Epidermal melanocyte (primary cell): Measurements from ENCODE around the gene ZNF782.
"Not testable (repeated sequence)": the region's sequence is repeated elsewhere in the genome, so short reads cannot be mapped to it uniquely, and the experiment has no call there.

Source experiments
- DNase-seq: peaks from one replicate; pipeline ENCODE4 v3.0.0; 2011; ENCODE audit warnings: low spot score; ENCODE audit not compliant: insufficient read length

The ZNF782 gene

GRCh38 chr9:96853781-96854650 lies at the start of gene ZNF782:
TSS of gene ZNF782 (minus strand) at chr9:96854514. CDS start at chr9:96851961, 2,553 bp downstream.
- DNase-seq, result peak; percentile 59

- DNase-seq, result not testable (repeated sequence)
These were observed 45.7 kb upstream of the ZNF782 start for GRCh38 chr9:96900010-96900409.

GRCh38 chr9:96892131-96892530 lies 37.8 kb upstream of the ZNF782 start:
- no peak for DNase-seq

GRCh38 chr9:96888591-96888990 lies 34.3 kb upstream of the ZNF782 start:
- no peak for DNase-seq

- DNase-seq, result no peak
These were observed 31.1 kb upstream of the ZNF782 start for GRCh38 chr9:96885424-96885823.

GRCh38 chr9:96884443-96884842 lies 30.1 kb upstream of the ZNF782 start:
- no peak for DNase-seq

- no peak for DNase-seq
These were observed 29.6 kb upstream of the ZNF782 start for GRCh38 chr9:96883922-96884321.

- no peak for DNase-seq
These were observed 23.0 kb upstream of the ZNF782 start for GRCh38 chr9:96877269-96877668.

- DNase-seq, result peak; percentile 59
These were observed 21.3 kb upstream of the ZNF782 start for GRCh38 chr9:96875461-96876142.

- no peak for DNase-seq
These were observed 20.7 kb upstream of the ZNF782 start for GRCh38 chr9:96874947-96875460.

- DNase-seq, result no peak
These were observed 20.0 kb upstream of the ZNF782 start for GRCh38 chr9:96874201-96874785.

GRCh38 chr9:96871176-96871575 lies 16.9 kb upstream of the ZNF782 start:
- DNase-seq, result no peak

GRCh38 chr9:96868709-96869108 lies 14.4 kb upstream of the ZNF782 start:
- DNase-seq, result no peak

- no peak for DNase-seq
These were observed 12.9 kb upstream of the ZNF782 start for GRCh38 chr9:96867079-96867804.

- not testable (repeated sequence) for DNase-seq
These were observed 10.9 kb upstream of the ZNF782 start for GRCh38 chr9:96865240-96865639.

- no peak for DNase-seq
These were observed 5.3 kb upstream of the ZNF782 start for GRCh38 chr9:96859461-96860198.

- no peak for DNase-seq
These were observed 4.4 kb upstream of the ZNF782 start for GRCh38 chr9:96858670-96859069.

GRCh38 chr9:96858018-96858573 lies 3.8 kb upstream of the ZNF782 start:
- no peak for DNase-seq

- no peak for DNase-seq
These were observed 2.3 kb upstream of the ZNF782 start for GRCh38 chr9:96856363-96857286.
